Measurements from ENCODE around the gene NHLH2. TPM values are rescaled to one million over a fixed set of nuclear protein-coding genes. Genes with fewer than 3 reads are reported as not detected.

Gene NHLH2
- total RNA-seq, 1 experiment from 2014 or later = 0.02 TPM

DNA sequence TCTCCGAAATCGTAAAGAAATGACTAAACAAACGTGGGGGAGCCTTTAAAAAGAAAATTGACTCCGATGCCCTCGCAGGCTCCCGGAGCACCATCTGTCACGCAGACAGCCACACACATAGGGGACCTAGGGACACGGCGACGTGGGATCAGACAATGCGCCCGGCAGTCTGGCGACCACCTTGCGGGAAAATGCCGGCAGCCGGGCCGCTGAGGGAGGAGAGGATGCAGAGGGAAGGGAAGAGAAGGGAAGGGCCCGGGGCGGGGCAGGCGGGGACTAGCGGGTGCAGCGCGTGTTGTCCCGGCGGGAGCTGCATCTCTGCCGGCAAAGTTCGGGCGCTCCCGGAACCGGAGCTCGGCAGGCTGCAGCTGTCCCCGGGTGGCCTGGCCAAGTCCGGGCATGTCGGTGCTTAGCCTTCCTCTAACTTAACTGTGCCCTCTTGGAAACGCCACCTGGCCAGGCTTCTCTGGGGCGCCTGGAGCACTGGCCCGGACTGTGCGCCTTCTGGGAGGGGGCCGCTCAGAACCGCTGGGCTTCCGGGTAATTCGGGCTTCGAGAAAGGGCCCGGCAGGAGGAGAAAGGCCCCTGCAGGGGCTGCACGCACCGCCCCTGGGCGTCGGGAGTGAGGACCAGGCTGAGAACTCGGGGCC, 1.8 kb downstream of the NHLH2 start:
- no peak for DNase-seq (ENCODE audit: extremely low read depth, low read depth)

DNA sequence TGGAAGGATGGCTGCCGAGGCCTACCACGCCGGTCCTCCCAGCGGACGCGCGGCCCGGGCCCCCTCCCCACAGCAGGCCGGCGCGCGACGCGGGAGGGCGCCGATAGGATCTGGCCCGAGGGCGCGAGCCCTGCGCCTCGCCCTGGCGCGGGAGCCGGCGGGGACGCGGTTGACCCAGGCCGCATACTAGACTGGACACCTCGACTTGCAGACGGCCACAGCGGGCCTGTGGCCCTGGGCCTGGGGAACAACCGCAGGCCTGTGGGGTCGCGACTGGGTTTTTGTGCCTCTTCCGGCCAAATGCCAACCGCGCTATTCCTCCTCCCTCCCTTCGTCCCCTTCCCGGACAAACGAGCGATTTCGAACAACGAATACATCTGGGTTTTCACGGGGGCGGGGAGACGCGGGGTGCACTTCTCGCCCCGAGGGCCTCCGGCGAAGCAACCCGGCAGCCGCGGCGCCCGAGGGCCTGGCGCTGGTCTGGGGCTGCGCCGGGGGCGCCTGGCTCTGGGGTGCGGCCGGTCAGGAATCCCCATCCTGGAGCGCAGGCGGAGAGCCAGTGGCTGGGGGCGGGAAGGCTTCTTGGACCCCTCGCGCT, 2.4 kb downstream of the NHLH2 start:
- DNase-seq (ENCODE audit: extremely low read depth, low read depth) = no peak

DNA sequence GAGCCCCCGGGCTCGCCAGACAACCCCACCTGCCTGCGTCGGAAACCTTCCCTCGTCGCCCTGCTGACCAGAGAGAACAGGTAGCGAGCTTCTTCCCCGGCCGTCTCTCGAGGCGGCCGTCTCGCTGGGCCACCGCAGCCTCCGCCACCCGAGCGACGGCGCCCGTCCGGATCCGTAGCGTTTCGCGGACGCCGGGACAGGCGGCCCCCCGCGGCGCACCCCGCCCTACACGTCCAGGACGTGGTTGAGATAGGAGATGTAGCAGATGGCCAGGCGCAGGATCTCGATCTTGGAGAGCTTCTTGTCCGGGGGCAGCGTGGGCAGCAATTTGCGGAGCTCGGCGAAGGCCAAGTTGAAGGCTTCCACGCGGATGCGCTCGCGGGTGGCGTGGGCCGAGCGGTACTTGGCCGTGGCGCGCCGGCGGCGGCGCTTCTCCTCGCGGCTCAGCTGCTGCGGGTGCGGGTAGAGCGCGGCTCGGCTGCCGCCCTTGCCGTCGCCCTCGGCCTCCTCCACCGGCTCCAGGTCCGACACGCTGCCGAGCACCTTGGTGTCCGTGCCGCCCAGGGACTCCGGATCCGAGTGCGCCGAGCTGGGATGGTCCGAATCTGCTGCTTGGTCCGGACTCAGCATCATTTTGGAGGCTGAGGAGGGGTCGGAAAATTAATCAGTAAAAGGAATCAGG, 3.0 kb downstream of the NHLH2 start:
- DNase-seq (ENCODE audit: extremely low read depth, low read depth) = no peak

DNA sequence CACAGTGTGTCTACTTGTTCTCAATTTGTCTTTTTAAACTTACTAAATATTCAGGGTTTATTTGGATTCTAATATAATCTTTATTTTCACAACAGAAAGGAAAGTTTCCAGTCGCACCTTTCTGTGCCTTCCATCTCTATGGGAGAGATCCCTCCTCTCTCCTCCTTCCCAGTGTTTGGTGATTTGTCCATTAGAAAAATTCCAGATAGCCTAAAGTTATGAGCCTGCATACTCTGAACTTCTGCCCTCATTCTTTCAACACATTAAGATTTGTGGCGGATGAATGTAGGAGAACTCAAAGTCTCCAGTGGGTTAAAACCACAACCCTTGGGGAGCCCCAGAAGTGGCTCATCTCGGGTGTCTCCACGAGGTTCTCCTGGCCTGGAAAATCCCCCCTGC, 3.6 kb downstream of the NHLH2 start:
- DNase-seq (ENCODE audit: extremely low read depth, low read depth) = no peak

DNA sequence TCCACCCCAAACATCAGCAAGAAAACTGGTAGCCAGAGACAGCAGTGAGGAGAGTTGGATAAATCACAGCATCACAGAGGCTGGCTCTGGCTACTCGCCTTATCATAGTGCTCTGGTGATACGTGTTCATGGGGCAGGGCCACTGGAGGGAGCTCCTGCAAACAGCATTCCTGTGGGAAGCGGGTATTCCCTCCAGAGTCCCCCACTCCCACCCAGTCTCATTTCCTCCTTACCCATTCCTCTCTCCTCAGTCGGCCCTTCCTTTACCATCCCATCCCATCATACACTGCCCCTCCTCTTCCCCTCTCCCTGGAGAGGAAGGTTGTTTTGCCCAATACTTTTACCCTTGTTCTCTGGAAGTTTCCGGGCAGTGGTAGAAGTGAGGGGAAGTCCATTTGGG, 7.1 kb downstream of the NHLH2 start:
- DNase-seq (ENCODE audit: extremely low read depth, low read depth) = no peak

DNA sequence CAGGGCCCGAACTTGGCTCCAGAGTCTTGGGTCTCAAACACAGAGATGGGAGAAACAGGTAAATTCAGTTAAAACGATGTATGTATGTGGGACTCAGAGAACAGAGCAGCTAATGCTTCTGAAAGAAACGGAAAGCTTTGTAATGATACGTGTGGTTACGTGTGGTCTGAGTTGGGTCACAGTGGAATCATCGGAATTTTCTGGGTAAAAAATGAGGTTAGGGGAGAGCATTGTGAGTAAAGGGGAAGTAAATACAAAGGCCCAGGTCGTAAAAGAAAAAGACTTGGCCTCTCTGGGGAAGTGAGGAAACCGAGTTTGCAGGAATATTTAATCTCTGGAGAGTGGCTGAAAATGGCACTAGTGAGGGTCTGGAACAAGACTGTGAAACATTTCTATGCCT, 8.3 kb downstream of the NHLH2 start:
- no peak for DNase-seq (ENCODE audit: extremely low read depth, low read depth)

DNA sequence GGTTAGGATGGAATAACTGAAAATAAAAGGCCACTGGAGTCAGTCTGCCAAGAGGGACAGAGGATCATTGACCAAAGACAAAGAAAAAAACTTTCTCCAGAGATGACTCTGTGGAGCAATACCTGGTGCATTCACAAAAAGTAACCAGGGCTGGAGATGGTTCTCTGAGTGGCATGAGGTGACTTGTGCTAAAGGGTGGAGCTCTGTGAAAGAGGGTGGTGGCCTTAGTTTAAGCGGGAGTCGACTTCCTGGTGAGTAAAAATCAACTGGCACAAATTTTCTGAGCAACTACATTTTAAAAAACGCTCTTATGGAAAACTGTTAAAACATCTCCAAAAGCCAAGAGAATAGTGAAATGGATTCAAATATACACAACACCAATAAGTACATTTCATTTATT, 10.0 kb downstream of the NHLH2 start:
- DNase-seq (ENCODE audit: extremely low read depth, low read depth) = no peak

DNA sequence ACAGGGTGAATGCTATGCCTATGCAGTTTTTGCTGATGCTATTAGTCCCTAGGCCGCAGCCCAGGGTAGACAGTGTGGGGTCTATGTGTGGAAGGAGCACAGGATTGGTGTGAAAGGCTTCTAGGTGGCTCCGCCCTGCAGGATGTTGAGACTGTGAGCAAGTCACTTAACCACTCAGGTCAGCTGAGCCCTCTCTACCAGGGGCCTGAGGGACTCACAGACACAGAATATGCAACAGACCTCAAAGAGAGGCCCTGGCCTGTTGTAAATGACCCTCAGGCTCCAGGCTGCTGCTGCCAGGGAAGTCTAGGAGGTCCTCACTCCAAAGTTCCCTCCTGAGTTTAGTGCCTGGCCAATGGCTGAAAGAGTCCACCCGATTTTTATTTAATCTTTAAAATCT, 11.0 kb downstream of the NHLH2 start:
- DNase-seq (ENCODE audit: extremely low read depth, low read depth) = no peak

DNA sequence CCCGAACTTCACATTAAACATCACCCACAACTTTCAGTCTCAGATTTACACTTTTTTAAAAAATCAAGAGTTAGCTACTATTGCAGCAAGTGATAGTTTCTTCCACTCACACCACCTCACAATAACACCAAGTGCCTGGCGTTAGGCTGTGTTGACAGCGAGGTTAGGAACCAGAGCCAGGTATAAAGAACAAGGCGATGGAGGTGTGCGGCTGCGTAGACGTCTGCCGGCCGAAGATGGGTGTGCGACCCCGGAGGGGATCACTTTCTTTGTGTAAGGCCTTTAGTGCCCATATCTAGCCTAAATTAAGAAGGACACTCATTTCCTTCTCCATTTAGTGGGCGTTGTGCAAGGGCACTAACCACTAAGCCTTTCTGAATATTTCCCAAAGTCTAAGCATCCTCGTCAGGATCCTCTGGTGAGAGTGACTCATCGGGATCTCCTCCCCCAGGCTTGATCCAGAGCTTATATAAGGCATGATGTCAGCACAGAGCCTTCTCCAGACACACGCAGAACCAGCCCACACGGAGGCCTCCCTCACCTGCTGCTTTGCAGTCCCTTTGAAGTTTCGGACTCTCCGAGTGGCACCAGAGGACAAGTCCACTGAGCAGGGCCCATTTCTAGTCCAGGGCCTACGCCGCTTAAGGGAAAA, 11.8 kb downstream of the NHLH2 start:
- DNase-seq (ENCODE audit: extremely low read depth, low read depth) = no peak

DNA sequence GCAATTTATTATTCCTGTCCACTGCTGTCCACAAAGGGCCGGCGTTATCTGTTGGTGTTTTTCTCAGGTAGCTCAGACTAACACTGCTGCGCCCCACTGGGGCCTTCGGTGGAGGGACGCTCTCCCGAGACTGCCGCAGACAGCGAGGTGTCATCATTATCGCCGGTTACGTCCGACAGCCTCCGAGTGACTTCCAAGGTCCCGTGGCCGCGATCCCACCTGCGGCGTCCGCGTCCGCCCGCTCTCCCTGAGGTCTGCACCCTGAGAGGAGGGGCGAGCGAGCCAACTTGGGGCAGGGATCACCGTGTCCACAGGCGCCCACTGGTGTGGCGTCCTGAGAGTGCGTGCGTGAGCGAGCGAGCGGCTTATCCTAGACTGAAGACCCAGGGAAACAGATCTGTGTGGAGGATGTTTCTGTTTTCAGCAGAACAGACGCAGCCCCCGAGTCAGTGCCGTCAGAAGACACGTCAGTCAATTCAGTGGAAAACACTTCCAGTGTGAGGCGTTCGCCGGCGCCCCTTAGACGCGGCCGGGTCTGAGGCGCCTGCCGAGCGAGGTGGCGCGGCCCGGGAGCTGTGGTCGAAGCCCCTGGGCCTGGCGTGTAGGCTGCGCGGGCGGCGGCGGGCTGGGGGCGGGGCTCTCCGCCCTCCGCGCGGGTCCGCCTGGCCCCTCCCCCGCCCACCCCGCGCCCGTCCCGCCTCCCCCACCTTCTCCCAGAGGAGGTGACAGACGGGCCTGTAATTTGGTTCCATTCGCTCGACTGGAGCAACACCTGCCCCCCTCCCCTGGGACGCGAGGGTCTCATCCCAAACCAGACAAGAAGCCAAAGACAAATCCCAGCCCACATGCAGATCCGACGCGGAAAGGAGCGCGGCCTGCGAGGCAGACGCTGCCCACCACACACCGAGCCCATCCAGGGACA, 12.6 kb downstream of the NHLH2 start:
- DNase-seq (ENCODE audit: extremely low read depth, low read depth) = no peak

DNA sequence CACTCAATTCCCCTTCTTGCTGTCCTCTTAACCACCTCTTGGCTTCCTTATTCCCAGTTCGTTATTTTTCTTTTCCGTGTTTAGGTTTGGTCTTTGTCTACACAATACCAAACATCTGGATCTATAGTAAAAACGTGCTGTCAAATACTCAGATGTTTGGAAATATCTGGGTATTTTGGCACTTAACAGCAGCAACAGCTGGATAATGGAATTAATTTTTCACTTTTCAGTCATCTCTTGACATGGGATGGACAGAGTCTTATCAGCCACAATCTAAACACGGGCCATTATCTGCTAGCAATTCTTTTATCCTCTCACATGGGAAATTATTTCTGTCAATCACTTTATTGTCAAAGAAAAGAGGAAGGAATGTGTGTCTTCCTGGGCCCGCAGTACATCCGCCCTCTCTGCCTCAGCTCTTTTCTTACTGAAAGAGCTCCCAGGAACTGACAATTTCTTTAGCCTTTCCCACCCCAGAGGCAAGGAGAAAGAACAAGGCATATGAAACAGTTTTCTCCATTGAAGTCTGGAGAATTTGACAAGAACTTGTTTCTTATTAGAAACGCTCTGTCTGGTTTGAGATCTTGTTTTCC, 13.4 kb downstream of the NHLH2 start:
- DNase-seq (ENCODE audit: extremely low read depth, low read depth) = no peak

DNA sequence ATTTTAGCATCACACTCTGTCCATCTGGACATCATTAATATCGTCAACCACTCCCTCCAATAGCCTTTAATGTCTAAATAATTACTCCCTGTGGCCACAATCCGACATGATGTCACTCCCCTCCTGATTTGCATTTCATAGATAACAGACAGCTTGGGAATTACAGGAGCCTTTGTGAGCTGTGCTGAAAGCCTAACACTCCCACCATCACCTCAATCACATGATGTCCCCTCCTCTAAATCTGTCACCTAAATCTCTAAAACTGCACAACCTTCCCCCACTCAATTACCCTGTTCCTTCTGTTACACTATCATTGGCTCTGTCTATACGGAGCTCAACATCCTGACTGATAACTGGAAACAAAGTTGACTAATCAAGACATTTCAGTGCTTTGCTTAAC, 14.3 kb downstream of the NHLH2 start:
- no peak for DNase-seq (ENCODE audit: extremely low read depth, low read depth)

DNA sequence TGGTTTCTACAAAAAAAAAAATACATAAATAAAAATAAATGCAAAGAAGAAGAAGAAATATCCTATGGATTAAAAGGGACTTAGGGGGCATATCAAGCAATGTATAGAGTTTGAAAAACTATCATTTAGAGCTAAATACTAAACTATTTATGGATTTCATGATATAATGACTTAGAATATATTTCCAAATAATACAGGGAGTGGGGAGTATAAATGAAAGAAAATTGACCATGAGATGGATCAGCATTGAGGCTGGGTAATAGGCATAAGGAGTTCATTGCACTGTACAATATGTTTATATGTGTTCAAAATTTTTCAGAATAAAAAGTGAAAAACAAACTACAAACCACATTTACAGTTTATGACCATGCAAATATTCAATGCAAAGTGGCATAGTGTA, 18.8 kb downstream of the NHLH2 start:
- DNase-seq (ENCODE audit: extremely low read depth, low read depth) = no peak

DNA sequence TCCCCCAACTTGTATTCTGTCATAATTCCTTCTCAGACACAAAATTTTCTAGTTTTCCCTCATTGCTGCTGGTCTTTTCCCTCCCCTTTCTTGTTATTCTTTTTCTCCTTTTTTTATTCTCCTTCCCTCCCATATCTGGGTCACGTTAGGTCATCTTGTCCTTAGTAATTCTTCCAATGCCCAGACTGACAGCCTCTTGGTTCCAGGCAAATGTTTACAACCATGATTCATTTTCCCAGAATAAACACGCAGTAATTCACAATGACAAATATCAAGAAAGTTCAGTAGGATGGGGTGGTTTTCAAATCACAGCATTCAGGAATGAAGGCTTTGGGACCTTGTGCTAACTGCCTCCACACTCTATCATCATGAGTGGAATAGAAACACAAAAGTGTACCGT, 25.2 kb downstream of the NHLH2 start:
- DNase-seq (ENCODE audit: extremely low read depth, low read depth) = no peak

DNA sequence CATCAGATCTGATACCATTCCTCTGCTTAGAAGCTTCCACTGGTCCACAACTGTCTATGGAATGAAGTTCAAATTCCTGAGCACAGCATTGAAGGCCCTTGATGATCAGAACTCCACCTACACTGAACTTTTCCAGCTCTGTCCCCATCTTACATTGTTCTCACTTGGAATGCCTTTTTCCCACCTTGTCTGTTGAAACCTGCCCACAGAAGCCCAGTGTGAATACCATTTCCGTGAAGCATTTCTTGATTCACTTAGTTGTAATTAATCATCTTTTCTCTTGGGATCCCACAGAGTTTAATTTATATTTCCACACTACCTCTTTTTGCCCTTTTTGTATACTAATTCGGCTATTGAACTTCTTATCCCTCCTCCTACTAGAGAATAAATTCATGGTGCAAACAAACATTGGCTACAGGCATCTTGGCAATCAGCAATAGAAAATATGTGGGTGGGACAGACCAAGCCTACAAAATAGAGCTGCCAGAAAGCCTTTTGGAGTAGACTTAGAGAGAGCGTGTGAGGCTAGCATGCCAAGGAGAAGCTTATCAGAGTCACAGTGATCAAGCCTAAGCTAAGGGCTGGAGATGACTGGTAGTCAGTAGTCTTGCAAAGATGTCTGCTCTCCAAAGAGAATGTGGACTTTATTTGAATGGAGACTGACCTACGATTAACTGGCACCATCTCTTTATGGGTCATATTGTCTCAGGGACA, 26.1 kb downstream of the NHLH2 start:
- DNase-seq (ENCODE audit: extremely low read depth, low read depth) = no peak

DNA sequence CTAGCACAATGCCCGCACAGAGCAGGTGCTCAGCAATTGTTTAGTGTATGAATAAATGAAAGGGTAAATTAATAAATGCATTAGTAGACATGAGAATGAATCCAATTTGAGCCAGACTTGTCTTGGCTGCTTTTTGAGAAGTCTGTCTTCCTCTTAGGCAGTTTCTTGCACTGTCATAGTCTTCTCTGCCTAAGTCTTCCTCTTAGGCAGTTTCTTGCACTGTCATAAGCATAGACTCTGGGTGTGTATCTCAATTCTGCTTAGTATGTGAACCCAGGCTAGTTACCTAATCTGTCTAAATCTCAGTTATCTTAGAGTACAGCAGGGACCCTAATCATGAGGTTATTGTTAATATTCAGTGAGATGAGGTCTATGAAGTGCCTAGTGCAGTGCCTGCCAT, 27.2 kb downstream of the NHLH2 start:
- DNase-seq (ENCODE audit: extremely low read depth, low read depth) = no peak

DNA sequence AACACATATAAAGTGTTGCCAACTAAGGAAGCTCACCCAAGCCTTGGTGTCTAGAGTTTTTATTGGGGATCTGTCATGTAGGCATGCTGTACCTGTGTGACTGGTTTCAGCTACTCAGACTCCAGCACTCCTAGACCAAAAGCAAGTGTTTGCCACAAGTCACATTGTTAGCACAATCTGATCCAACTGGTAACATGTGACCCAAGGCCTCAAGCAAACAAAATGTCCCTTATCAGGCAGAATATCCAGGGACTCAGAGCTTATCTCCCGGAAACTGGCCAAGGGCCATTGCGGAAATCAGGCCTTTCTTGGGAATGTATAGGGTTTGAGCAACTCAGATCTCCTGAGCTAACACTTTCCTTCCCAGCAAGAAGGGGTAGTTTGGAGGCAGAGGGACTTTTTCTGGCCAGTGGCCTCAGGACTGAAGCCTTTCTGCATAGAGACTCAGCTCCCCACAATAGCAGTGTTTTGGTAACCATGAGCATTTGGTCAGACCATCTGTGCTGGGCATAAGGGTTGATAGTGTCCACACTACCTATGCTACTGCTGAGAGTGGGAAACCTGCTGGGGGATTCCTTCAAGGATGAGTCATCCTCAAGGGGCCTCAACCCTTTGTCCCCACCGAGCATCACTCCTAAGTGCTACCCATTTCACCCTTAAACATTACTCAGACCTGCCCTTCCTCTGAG, 29.6 kb downstream of the NHLH2 start:
- DNase-seq (ENCODE audit: extremely low read depth, low read depth) = no peak

DNA sequence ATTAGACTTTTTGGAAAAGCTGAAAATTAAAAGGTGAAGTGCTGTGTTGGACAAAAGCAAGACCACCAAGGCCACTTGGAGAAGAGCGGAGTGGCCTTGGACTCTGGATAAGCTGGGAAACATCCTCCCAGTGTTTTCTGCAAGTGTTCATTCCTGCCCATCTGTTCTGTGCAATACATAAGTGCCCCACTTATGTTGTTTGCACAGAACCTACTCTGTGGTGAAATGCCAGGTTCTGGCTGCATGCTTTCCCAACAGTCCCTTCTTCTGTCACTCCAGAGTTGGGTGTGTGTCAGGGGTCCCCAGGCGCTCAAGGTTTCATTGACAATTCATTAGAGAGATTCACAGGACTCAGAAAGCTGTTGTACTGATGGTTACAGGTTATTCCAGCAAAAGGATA, 30.3 kb downstream of the NHLH2 start:
- DNase-seq (ENCODE audit: extremely low read depth, low read depth) = no peak

DNA sequence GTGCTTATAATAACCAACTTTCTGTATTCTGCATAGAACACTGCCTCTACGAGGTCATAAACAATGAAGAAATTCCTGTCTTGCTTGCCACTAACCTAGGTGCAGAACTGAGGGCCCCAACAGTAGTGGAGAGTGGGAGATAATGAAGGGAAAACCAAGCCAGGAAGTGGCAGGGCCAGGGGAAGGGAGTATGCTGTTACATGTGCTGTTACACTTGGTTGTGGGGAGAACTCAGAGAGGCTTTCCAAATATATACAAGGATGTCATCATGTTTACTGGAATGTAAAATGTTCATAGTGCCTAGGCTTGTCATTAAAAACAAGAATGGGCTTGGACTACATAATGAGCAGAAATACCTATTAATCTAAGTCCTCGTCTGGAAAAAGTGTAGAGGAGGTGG, 31.1 kb downstream of the NHLH2 start:
- DNase-seq (ENCODE audit: extremely low read depth, low read depth) = no peak

Measured in NCI-H460 (cell line).